ENCODE results near the gene EVI5.

The EVI5 gene

GRCh38 chr1:92764116-92764515 lies 20.8 kb downstream of the EVI5 start:
- TF ChIP-seq EZH2phosphoT487 (IDR thresholded peaks at IDR 0.05; ENCODE audit: low read depth), result no peak
- no peak for TF ChIP-seq CTCF (IDR thresholded peaks at IDR 0.05; ENCODE audit: low read depth, low read length)
- H3K4me1 ChIP-seq (ENCODE audit: low read length), result no peaks in the 10 kb centered on the region
- H3K9ac ChIP-seq (ENCODE audit: low read length), result no peak overlapping the region
- H3K27ac ChIP-seq (ENCODE audit: low read length), result no peak overlapping the region
- H3K36me3 ChIP-seq (replicated peaks; ENCODE audit: low read depth, low read length), result no peaks in the 10 kb centered on the region
- H3K4me3 ChIP-seq (ENCODE audit: low read length), result no peak overlapping the region
- no peak overlapping the region for H2AFZ ChIP-seq (ENCODE audit: low read depth, low read length)
- H3K4me2 ChIP-seq (ENCODE audit: low read length), result no peak overlapping the region
- H3K27me3 ChIP-seq (ENCODE audit: low read depth, low read length), result no peaks in the 10 kb centered on the region
- H4K20me1 ChIP-seq (ENCODE audit: insufficient read depth, low read length), result no peaks in the 10 kb centered on the region
- H3K9me3 ChIP-seq (ENCODE audit: insufficient read depth, low read length), result no peaks in the 10 kb centered on the region
- no peaks in the 10 kb centered on the region for H3K79me2 ChIP-seq (ENCODE audit: low read length)

GRCh38 chr1:92762355-92762754 lies 22.6 kb downstream of the EVI5 start:
- no peaks in the 10 kb centered on the region for H3K79me2 ChIP-seq (ENCODE audit: low read length)
- H3K4me1 ChIP-seq (ENCODE audit: low read length), result no peaks in the 10 kb centered on the region
- no peak for TF ChIP-seq CTCF (IDR thresholded peaks at IDR 0.05; ENCODE audit: low read depth, low read length)
- no peaks in the 10 kb centered on the region for H3K9me3 ChIP-seq (ENCODE audit: insufficient read depth, low read length)
- H3K4me3 ChIP-seq (ENCODE audit: low read length), result no peak overlapping the region
- no peak overlapping the region for H3K9ac ChIP-seq (ENCODE audit: low read length)
- H3K36me3 ChIP-seq (replicated peaks; ENCODE audit: low read depth, low read length), result no peaks in the 10 kb centered on the region
- no peak overlapping the region for H2AFZ ChIP-seq (ENCODE audit: low read depth, low read length)
- H3K4me2 ChIP-seq (ENCODE audit: low read length), result no peak overlapping the region
- no peaks in the 10 kb centered on the region for H3K27me3 ChIP-seq (ENCODE audit: low read depth, low read length)
- no peaks in the 10 kb centered on the region for H4K20me1 ChIP-seq (ENCODE audit: insufficient read depth, low read length)
- H3K27ac ChIP-seq (ENCODE audit: low read length), result no peak overlapping the region

GRCh38 chr1:92759361-92759760 lies 25.5 kb downstream of the EVI5 start:
- Histone ChIP-seq H3K9ac (ENCODE audit: low read length) (no peak overlapping the region), H3K4me2 (ENCODE audit: low read length) (no peak overlapping the region), H3K79me2 (ENCODE audit: low read length) (no peaks in the 10 kb centered on the region), H3K9me3 (ENCODE audit: insufficient read depth, low read length) (no peaks in the 10 kb centered on the region), H3K36me3 (replicated peaks; ENCODE audit: low read depth, low read length) (peaks cover 4% of the 10 kb centered on the region), H3K27ac (ENCODE audit: low read length) (no peak overlapping the region), H3K4me3 (ENCODE audit: low read length) (no peak overlapping the region), H3K27me3 (ENCODE audit: low read depth, low read length) (no peaks in the 10 kb centered on the region), H4K20me1 (ENCODE audit: insufficient read depth, low read length) (0 out of 2 replicates have a peak, but pooled peaks cover 3% of the 10 kb centered on the region), H3K4me1 (ENCODE audit: low read length) (no peaks in the 10 kb centered on the region), H2AFZ (ENCODE audit: low read depth, low read length) (no peak overlapping the region)
- TF ChIP-seq CTCF (IDR thresholded peaks at IDR 0.05; ENCODE audit: low read depth, low read length), result no peak
- no peak for TF ChIP-seq EZH2phosphoT487 (IDR thresholded peaks at IDR 0.05; ENCODE audit: low read depth)

GRCh38 chr1:92756537-92756936 lies 28.4 kb downstream of the EVI5 start:
- Histone ChIP-seq H2AFZ (ENCODE audit: low read depth, low read length) (no peak overlapping the region), H3K79me2 (ENCODE audit: low read length) (no peaks in the 10 kb centered on the region), H3K4me2 (ENCODE audit: low read length) (no peak overlapping the region), H3K4me3 (ENCODE audit: low read length) (no peak overlapping the region), H3K9me3 (ENCODE audit: insufficient read depth, low read length) (no peaks in the 10 kb centered on the region), H3K27ac (ENCODE audit: low read length) (no peak overlapping the region), H4K20me1 (ENCODE audit: insufficient read depth, low read length) (0 out of 2 replicates have a peak, but pooled peaks cover 3% of the 10 kb centered on the region), H3K27me3 (ENCODE audit: low read depth, low read length) (no peaks in the 10 kb centered on the region), H3K36me3 (replicated peaks; ENCODE audit: low read depth, low read length) (peaks cover 5% of the 10 kb centered on the region), H3K4me1 (ENCODE audit: low read length) (no peaks in the 10 kb centered on the region), H3K9ac (ENCODE audit: low read length) (no peak overlapping the region)
- TF ChIP-seq CTCF (IDR thresholded peaks at IDR 0.05; ENCODE audit: low read depth, low read length), result no peak
- TF ChIP-seq EZH2phosphoT487 (IDR thresholded peaks at IDR 0.05; ENCODE audit: low read depth), result no peak

Measured in OCI-LY3 (cell line).